HG03135 (cell line): ENCODE data around the gene NXN.
"Not testable (repeated sequence)": the region's sequence is repeated elsewhere in the genome, so short reads cannot be mapped to it uniquely, and the experiment has no call there.

ENCODE experiments used
- ATAC-seq: cut with Tn5 transposase; IDR thresholded peaks from one replicate; pipeline ENCODE4 v1.9.1; 2021; ENCODE audit warnings: mild to moderate bottlenecking, moderate library complexity; ENCODE audit not compliant: unreplicated experiment

NXN gene

GRCh38 chr17:896953-897661 lies 82.5 kb downstream of the NXN start:
- no peak for ATAC-seq

- ATAC-seq = no peak
Measured at GRCh38 chr17:896454-896853, 83.1 kb downstream of the NXN start.

GRCh38 chr17:892958-893357 lies 86.6 kb downstream of the NXN start:
- ATAC-seq = no peak

DNA sequence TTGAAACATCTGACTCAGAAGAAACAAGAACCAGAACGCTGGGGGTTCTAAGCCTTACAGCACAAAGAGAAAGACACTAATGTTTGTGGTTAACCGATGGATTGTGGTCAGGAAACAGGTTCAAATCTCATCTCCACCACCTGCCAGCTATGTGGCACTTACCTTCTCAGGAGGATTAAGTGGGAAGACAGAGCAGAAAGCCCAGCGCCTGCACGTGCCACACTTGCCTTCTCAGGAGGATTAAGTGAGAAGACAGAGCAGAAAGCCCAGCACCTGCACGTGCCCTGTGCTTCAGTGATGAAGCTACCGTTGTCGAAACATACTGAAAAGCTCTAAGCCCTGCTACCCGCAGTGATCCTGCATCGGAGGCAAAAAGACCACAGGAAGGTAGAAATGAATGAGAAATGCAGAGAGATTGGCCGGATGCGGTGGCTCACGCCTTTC lies 90.6 kb downstream of the NXN start:
- ATAC-seq = no peak

DNA sequence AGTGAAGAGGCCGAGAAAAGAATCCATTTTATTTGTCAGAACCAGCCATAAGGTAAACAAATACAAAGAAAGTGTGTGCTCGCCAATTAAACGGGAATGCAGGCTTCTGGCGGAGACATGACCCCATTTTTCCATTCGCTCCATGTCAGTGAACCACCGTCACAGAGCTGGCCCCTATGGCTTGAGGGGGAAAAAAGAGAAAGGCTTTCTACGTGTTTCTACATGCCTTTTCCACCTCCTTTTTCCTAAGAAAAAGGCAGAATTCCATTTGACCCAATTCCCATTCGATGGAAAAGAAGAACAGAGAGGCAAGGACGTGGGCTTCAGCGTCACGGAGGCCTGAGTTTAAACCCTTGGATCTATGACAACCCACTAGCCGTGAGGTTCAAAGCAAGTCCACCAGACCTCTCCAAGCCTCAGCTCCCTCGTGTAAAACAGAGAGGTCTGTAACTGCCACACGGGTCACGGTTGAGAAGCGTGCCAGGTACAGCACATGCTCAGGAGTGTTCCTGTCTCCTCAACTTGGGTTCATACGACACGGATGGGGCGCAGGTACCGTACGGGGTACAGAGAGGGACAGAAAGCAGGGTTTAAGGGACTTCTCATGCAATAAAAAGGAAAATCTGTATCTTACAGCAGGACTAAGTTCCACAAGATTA lies 91.9 kb downstream of the NXN start:
- ATAC-seq = no peak

- no peak for ATAC-seq
Measured at GRCh38 chr17:885971-886571, 93.5 kb downstream of the NXN start.

- no peak for ATAC-seq
Measured at GRCh38 chr17:883586-883962, 96.0 kb downstream of the NXN start.

DNA sequence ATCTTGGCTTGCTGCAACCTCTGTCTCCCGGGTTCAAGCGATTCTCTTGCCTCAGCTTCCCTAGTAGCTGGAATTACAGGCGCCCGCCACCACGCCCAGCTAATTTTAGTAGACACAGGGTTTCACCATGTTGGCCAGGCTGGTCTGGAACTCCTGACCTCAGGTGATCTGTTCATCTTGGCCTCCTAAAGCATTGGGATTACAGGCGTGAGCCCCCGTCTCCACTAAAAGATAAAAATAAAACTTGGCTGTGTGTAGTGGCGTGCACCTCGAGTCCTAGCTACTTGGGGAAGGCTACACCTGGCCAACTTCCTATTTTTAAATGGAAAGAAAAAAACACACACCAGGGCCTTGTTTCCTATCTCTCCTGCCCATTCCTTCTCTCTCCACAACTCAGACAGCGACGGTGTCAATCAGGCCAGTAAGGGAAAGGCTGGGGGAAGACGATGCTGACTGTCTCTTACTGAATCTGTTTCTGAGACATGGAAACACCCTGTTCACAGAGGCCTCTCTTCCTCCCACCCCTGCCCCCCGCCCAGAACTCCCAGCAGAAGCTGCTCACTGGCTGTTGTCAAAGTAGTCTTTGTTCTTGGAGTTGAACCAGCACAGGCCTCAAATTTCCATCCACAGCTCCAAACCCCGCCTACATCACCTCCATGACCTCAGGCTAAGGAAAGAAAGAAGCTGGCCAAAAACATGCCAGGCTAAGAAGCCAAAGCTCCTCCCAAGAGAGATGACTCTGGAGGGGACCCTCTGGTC lies 96.6 kb downstream of the NXN start:
- no peak for ATAC-seq

DNA sequence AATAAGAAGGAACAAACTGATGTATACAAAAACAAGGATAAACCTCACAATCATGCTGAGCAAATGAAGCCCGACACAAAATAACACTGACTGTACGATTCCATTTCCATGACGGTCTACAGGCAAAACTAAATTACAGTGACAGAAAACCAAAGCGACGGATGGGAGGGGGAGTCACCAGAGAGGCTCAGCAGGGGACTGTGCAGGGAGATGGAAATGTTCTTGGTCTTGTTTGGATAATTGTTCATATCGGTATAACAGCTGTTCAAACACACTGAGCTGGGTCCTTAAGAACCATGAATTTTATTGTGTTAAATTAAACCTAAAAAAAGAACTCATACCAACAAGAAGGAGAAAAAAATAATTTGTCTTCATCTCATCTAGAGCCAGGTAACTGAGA lies 97.8 kb downstream of the NXN start:
- no peak for ATAC-seq

DNA sequence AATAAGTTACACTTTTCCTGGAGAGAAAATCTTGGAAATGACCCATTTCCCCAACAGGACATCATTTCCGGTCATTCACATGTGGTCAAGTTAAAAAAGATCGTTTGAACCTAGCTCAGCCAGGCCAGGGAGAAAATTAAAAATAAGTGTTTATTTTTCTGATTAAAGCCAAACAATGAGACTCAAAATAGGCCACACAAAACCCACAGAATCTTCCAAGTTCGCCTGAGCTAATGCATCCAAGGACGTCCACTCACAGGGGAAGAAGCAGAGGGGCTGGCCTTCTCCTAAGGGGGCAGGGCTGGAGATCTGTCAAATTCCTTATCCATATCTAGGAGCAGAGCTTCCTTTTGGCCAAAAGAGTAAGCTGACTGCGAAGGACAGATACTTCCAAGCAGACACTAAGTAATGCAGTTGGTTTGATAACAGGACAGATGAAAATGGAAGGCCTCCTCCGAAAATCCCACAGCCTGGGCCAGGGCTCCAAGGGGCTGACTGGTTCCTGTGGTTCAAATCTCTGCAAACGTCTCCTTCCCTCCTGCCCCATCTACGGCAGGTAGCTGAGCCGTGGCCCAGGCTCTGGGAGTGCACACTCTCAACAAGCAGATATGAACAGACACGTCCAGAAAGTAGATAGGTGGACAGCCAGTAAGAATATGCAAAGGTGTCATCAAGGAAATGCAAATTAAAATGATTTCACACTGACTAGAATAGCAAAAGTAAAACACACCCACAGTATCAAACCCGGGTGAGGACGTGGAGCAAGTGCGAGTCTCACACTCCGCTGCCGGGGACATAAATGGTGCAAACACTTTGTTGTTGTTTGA lies 98.9 kb downstream of the NXN start:
- ATAC-seq = no peak

DNA sequence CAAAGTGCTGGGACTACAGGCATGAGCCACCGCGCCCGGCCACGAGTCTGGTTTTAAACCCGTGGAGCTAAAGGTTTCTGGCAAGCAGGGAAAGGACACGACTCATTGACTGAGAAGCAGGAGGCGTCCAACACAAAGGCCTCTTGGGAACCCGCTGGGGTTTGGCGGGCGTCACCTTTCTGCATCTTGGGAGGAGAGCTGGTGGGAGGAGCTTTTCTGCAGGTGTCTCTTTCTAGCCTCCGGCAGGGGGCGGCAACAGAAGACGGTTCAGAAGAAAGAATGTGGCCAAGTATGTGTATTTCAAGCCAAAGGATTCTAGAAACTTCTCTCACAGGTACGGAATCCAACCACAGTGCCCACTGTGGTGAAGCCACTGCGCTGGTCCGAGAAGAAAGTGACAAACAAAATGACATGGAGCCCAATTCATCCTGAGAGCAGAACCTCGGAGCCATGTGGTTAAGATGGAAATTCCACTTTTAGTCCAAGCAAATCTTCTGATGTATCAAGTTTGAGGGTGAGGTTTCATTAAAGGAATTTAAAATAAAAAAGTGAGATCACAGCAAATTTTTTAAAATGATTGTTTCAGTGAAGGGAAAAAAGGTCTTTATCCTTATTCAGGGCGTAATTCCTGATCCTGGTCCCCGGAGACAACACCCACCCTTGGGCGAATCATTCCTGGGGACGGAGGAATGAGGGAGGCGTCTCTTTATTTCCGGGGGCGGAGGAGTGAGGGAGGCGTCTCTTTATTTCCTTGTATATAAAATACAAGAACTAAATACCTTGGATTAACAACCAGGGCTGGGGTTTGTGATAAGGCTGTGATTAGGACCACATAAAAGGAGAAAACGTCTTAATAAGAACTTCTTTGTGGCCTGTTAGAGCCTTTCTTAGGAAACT lies 99.8 kb downstream of the NXN start:
- no peak for ATAC-seq

DNA sequence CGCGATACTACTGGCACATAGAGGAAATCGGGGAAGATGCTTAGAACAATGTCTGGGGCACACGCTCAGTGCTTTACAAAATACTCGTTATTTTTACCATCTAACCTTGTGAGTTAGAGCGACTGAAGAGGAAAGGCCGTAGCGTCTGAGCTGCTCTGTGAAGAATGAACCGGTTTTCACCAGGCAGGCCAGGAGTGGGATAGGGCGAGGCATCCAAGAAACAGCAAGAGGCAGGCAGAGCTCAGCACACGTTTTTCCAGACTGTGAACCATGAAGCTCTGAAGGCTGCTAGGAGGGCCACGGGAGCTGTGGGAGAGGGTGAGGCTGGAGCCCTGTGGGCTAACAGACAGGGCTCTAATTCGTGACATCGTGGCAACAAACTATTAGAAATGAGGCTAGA lies 101.9 kb downstream of the NXN start:
- ATAC-seq = no peak

DNA sequence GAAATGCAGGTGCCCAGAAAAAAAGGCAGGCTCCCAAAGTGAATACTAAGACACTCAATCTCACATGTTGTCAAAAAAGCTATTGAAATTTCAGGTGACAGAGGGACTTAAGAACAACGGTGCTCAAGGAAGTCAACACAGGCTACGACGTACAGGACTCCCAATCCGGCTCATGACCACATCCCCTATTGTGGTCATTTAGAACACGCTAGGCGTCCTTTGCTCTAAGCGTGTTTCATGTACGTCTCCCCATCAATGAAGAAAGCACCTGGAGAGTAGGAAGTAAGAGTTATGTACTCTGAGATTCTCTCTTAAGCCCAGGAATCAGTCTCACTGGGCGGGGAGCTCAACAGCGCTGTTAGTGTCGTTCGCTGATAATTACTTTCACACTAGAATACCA lies 103.3 kb downstream of the NXN start:
- ATAC-seq = no peak

GRCh38 chr17:874590-874989 lies 105.0 kb downstream of the NXN start:
- not testable (repeated sequence) for ATAC-seq

DNA sequence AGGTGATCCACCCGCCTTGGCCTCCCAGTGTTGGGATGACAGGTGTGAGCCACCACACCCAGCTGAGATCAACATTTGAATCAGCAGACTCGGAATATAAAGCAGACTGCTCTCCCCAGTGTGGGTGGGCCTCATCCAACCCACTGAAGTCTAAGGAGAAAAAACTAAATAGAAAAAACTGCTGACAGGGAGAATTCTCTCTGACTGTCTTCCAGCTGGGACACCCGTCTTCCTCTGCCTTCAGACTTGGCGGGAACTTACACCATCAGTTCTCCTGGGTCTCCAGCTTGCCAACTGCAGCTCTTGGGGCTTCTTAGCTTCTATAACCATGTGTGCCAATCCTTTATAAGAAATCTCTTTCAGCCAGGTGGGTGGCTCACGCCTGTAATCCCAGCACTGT lies 106.7 kb downstream of the NXN start:
- no peak for ATAC-seq

- ATAC-seq = no peak
Measured at GRCh38 chr17:871751-872519, 107.6 kb downstream of the NXN start.

GRCh38 chr17:869567-870525 lies 109.7 kb downstream of the NXN start:
- ATAC-seq = no peak

DNA sequence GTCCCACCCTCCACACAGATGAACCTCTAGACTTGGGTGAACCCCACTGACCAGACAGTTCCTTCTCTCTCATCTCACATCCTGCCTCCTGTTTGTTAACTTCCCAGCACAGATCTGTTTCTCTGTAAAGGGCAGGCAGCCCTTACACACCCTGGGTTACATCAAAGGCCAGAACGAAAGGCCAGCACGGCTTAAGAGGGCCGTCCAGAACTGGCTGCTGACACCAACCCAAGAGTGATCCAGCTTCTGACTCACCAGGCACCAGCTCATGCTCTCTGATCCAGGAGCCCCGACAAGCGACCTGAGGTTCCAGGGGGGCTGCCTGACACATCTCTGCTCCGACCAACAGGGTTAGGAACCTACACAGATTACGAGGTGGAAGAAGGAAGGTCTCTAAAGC lies 110.5 kb downstream of the NXN start:
- no peak for ATAC-seq
